ENCODE measurements around the gene GPLD1. TPM values are rescaled to one million over a fixed set of nuclear protein-coding genes. Genes with fewer than 3 reads are reported as not detected.

The GPLD1 gene
- polyA plus RNA-seq, 1 donor from 2014 or later = 0.95 TPM

- H3K36me3 Mint-ChIP-seq = no peaks in the 10 kb centered on the region
Observed at GRCh38 chr6:24489881-24490280, 503 bp upstream of the GPLD1 start.

GRCh38 chr6:24486065-24486464 is 3.3 kb downstream of the GPLD1 start:
- H3K27ac Mint-ChIP-seq = no peak overlapping the region
- H3K4me1 Mint-ChIP-seq = no peaks in the 10 kb centered on the region
- H3K36me3 Mint-ChIP-seq = no peaks in the 10 kb centered on the region
- no peaks in the 10 kb centered on the region for H3K27me3 Mint-ChIP-seq
- H3K4me3 Mint-ChIP-seq = no peak overlapping the region
- H3K9me3 Mint-ChIP-seq = no peaks in the 10 kb centered on the region

More at GRCh38 chr6:24489881-24490280, 503 bp upstream of the GPLD1 start:
- no peak overlapping the region for H3K4me3 Mint-ChIP-seq
- H3K27ac Mint-ChIP-seq = peak overlapping the region in 1 of 3 donors; percentile 27
- no peaks in the 10 kb centered on the region for H3K9me3 Mint-ChIP-seq
- peaks cover 1 to 13% (median 9%) of the 10 kb centered on the region in 3 donors for H3K4me1 Mint-ChIP-seq
- no peaks in the 10 kb centered on the region for H3K27me3 Mint-ChIP-seq

- no peak overlapping the region for H3K4me3 Mint-ChIP-seq
- H3K36me3 Mint-ChIP-seq = no peaks in the 10 kb centered on the region
- no peak overlapping the region for H3K27ac Mint-ChIP-seq
- H3K9me3 Mint-ChIP-seq = no peaks in the 10 kb centered on the region
- no peaks in the 10 kb centered on the region for H3K27me3 Mint-ChIP-seq
- H3K4me1 Mint-ChIP-seq = no peaks in the 10 kb centered on the region
Observed at GRCh38 chr6:24484657-24485323, 4.6 kb downstream of the GPLD1 start.

GRCh38 chr6:24481449-24481848 is 7.9 kb downstream of the GPLD1 start:
- Mint-ChIP-seq H3K4me3 (no peak overlapping the region), H3K27ac (no peak overlapping the region), H3K4me1 (no peaks in the 10 kb centered on the region), H3K36me3 (no peaks in the 10 kb centered on the region), H3K9me3 (no peaks in the 10 kb centered on the region), H3K27me3 (no peaks in the 10 kb centered on the region)

GRCh38 chr6:24480705-24481104 is 8.7 kb downstream of the GPLD1 start:
- Mint-ChIP-seq H3K4me1 (no peaks in the 10 kb centered on the region), H3K27me3 (no peaks in the 10 kb centered on the region), H3K36me3 (no peaks in the 10 kb centered on the region), H3K9me3 (no peaks in the 10 kb centered on the region), H3K27ac (no peak overlapping the region), H3K4me3 (peak overlapping the region in 1 of 4 donors; percentile 41)

GRCh38 chr6:24478903-24479302 is 10.5 kb downstream of the GPLD1 start:
- Mint-ChIP-seq H3K9me3 (no peaks in the 10 kb centered on the region), H3K36me3 (no peaks in the 10 kb centered on the region), H3K4me3 (no peak overlapping the region), H3K27ac (no peak overlapping the region), H3K27me3 (no peaks in the 10 kb centered on the region), H3K4me1 (no peaks in the 10 kb centered on the region)

- Mint-ChIP-seq H3K9me3 (no peaks in the 10 kb centered on the region), H3K27me3 (no peaks in the 10 kb centered on the region), H3K27ac (no peak overlapping the region), H3K4me1 (no peaks in the 10 kb centered on the region), H3K36me3 (no peaks in the 10 kb centered on the region), H3K4me3 (no peak overlapping the region)
Observed at GRCh38 chr6:24477070-24477469, 12.3 kb downstream of the GPLD1 start.

GRCh38 chr6:24476631-24477030 is 12.7 kb downstream of the GPLD1 start:
- H3K4me1 Mint-ChIP-seq = no peaks in the 10 kb centered on the region
- H3K9me3 Mint-ChIP-seq = no peaks in the 10 kb centered on the region
- no peaks in the 10 kb centered on the region for H3K27me3 Mint-ChIP-seq
- no peaks in the 10 kb centered on the region for H3K36me3 Mint-ChIP-seq
- H3K4me3 Mint-ChIP-seq = no peak overlapping the region
- no peak overlapping the region for H3K27ac Mint-ChIP-seq

- Mint-ChIP-seq H3K27ac (no peak overlapping the region), H3K9me3 (no peaks in the 10 kb centered on the region), H3K27me3 (no peaks in the 10 kb centered on the region)
Observed at GRCh38 chr6:24472181-24472580, 17.2 kb downstream of the GPLD1 start.

GRCh38 chr6:24469811-24470210 is 19.6 kb downstream of the GPLD1 start:
- Mint-ChIP-seq H3K9me3 (no peaks in the 10 kb centered on the region), H3K36me3 (peaks cover 6% of the 10 kb centered on the region), H3K27ac (no peak overlapping the region), H3K27me3 (no peaks in the 10 kb centered on the region), H3K4me1 (no peaks in the 10 kb centered on the region), H3K4me3 (no peak overlapping the region)

More at GRCh38 chr6:24472181-24472580, 17.2 kb downstream of the GPLD1 start:
- H3K4me1 Mint-ChIP-seq = no peaks in the 10 kb centered on the region
- H3K4me3 Mint-ChIP-seq = no peak overlapping the region
- no peaks in the 10 kb centered on the region for H3K36me3 Mint-ChIP-seq

GRCh38 chr6:24464253-24465038 is 24.9 kb downstream of the GPLD1 start:
- H3K9me3 Mint-ChIP-seq = no peaks in the 10 kb centered on the region
- no peak overlapping the region for H3K4me3 Mint-ChIP-seq
- H3K27ac Mint-ChIP-seq = no peak overlapping the region
- H3K4me1 Mint-ChIP-seq = no peaks in the 10 kb centered on the region
- no peaks in the 10 kb centered on the region for H3K27me3 Mint-ChIP-seq
- peaks cover 11% of the 10 kb centered on the region for H3K36me3 Mint-ChIP-seq

GRCh38 chr6:24460966-24461365 is 28.4 kb downstream of the GPLD1 start:
- Mint-ChIP-seq H3K4me1 (no peaks in the 10 kb centered on the region), H3K4me3 (no peak overlapping the region), H3K27me3 (no peaks in the 10 kb centered on the region), H3K9me3 (no peaks in the 10 kb centered on the region), H3K27ac (no peak overlapping the region), H3K36me3 (peaks cover 9% of the 10 kb centered on the region)

- Mint-ChIP-seq H3K4me3 (no peak overlapping the region), H3K27me3 (no peaks in the 10 kb centered on the region)
Observed at GRCh38 chr6:24458941-24459340, 30.4 kb downstream of the GPLD1 start.

GRCh38 chr6:24458134-24458533 is 31.2 kb downstream of the GPLD1 start:
- Mint-ChIP-seq H3K27me3 (no peaks in the 10 kb centered on the region), H3K4me1 (no peaks in the 10 kb centered on the region), H3K36me3 (peaks cover 8% of the 10 kb centered on the region), H3K4me3 (no peak overlapping the region), H3K9me3 (no peaks in the 10 kb centered on the region), H3K27ac (no peak overlapping the region)

More at GRCh38 chr6:24458941-24459340, 30.4 kb downstream of the GPLD1 start:
- Mint-ChIP-seq H3K27ac (no peak overlapping the region), H3K4me1 (no peaks in the 10 kb centered on the region), H3K36me3 (peaks cover 8% of the 10 kb centered on the region), H3K9me3 (no peaks in the 10 kb centered on the region)

- Mint-ChIP-seq H3K36me3 (peaks cover 5% of the 10 kb centered on the region), H3K4me3 (no peak overlapping the region), H3K27me3 (no peaks in the 10 kb centered on the region), H3K9me3 (no peaks in the 10 kb centered on the region), H3K27ac (no peak overlapping the region), H3K4me1 (no peaks in the 10 kb centered on the region)
Observed at GRCh38 chr6:24455061-24455460, 34.3 kb downstream of the GPLD1 start.

- Mint-ChIP-seq H3K36me3 (peaks cover 3% of the 10 kb centered on the region), H3K27ac (no peak overlapping the region), H3K4me1 (no peaks in the 10 kb centered on the region), H3K27me3 (no peaks in the 10 kb centered on the region), H3K4me3 (no peak overlapping the region), H3K9me3 (no peaks in the 10 kb centered on the region)
Observed at GRCh38 chr6:24454452-24454851, 34.9 kb downstream of the GPLD1 start.
